K562 (cell line): Measurements from ENCODE around the gene TUBG2. TPM values are rescaled to one million over a fixed set of nuclear protein-coding genes. Genes with fewer than 3 reads are reported as not detected.

Experiments used
- BRCA1 ChIP-seq, 2 experiments: fragments of 450-650 bp in 1 of 2; sonication (generic) in 1 of 2; formaldehyde crosslinking in 1 of 2; IDR thresholded peaks; 2 replicates each; pipeline versions ENCODE4 v1.5.0 to v1.6.1; 2017 to 2020; ENCODE audit warnings: mild to moderate bottlenecking in 1 of 2, missing genetic modification reagents in 1 of 2
- CBX1 ChIP-seq: sonication (generic); IDR thresholded peaks from 2 replicates; pipeline ENCODE4 v1.6.1; 2016; ENCODE audit warnings: antibody characterized with exemption, low read depth, mild to moderate bottlenecking
- CHD1 ChIP-seq: fragments of 200-600 bp; sonication (generic); IDR thresholded peaks from one replicate; pipeline ENCODE4 v1.6.1; 2012; ENCODE audit warnings: mild to moderate bottlenecking, moderate library complexity, low read length, inconsistent platforms
- CSDE1 ChIP-seq, 2 experiments: fragments of 450-650 bp; IDR thresholded peaks; 2 replicates each; pipeline ENCODE4 v1.6.1; 2016; ENCODE audit warnings: mild to moderate bottlenecking in 1 of 2
- DMBX1 ChIP-seq: fragments of 250-450 bp; sonication (Bioruptor Pico); IDR thresholded peaks from 2 replicates; pipeline ENCODE4 v1.8.0; 2022; ENCODE audit warnings: inconsistent platforms, mild to moderate bottlenecking, moderate library complexity, borderline replicate concordance
- ETS2 ChIP-seq: IDR thresholded peaks from 2 replicates; pipeline ENCODE4 v1.6.1; 2016; ENCODE audit warnings: borderline replicate concordance, missing genetic modification characterization, mild to moderate bottlenecking, moderate library complexity, missing compliant biosample characterization; ENCODE audit not compliant: poor library complexity, severe bottlenecking
- EWSR1 ChIP-seq: fragments of 450-650 bp; IDR thresholded peaks from 2 replicates; pipeline ENCODE4 v1.6.1; 2018; ENCODE audit warnings: borderline replicate concordance, mild to moderate bottlenecking, low read depth, moderate library complexity; ENCODE audit not compliant: partially characterized antibody
- FOXA1 ChIP-seq: fragments of 450-650 bp; IDR thresholded peaks from 2 replicates; pipeline ENCODE4 v1.6.1; 2016; ENCODE audit warnings: mild to moderate bottlenecking, borderline replicate concordance
- HMGN3 ChIP-seq: IDR thresholded peaks from 2 replicates; pipeline ENCODE4 v1.6.1; 2011; ENCODE audit warnings: borderline replicate concordance, low read depth, mild to moderate bottlenecking, mixed read lengths, low read length; ENCODE audit not compliant: insufficient read length; ENCODE audit errors: extremely low read depth
- KLF1 ChIP-seq: fragments of 450-650 bp; IDR thresholded peaks from 2 replicates; pipeline ENCODE4 v1.6.1; 2016; ENCODE audit warnings: missing genetic modification characterization, missing compliant biosample characterization
- MTA1 ChIP-seq: fragments of 450-650 bp; IDR thresholded peaks from 2 replicates; pipeline ENCODE4 v1.6.1; 2017; ENCODE audit warnings: borderline replicate concordance
- POLR2H ChIP-seq: IDR thresholded peaks from 2 replicates; pipeline ENCODE4 v1.6.1; 2016; ENCODE audit warnings: missing genetic modification characterization, low read depth, mild to moderate bottlenecking, control low read depth, missing compliant biosample characterization, moderate library complexity
- PTBP1 ChIP-seq: fragments of 200-400 bp; formaldehyde crosslinking; IDR thresholded peaks from 2 replicates; pipeline ENCODE4 v1.6.1; 2017; ENCODE audit warnings: low read depth, low read length
- RBFOX2 ChIP-seq: fragments of 200-400 bp; formaldehyde crosslinking; IDR thresholded peaks from 2 replicates; pipeline ENCODE4 v1.6.1; 2017; ENCODE audit warnings: low read depth, mild to moderate bottlenecking, low read length, moderate library complexity
- RNF2 ChIP-seq: sonication (generic); IDR thresholded peaks from 2 replicates; pipeline ENCODE4 v1.6.1; 2016
- SMARCA5 ChIP-seq: fragments of 450-650 bp; IDR thresholded peaks from 2 replicates; pipeline ENCODE4 v1.6.1; 2016
- TBL1XR1 ChIP-seq, 2 experiments: IDR thresholded peaks; 2 replicates each; pipeline ENCODE4 v1.6.1; 2012; ENCODE audit warnings: improper control_type of control experiment in 2 of 2, low read length in 2 of 2, mild to moderate bottlenecking in 1 of 2
- TEAD1 ChIP-seq, 2 experiments: fragments of 450-650 bp in 1 of 2; sonication (generic) in 1 of 2; formaldehyde crosslinking; IDR thresholded peaks; 2 replicates each; pipeline versions ENCODE4 v1.4.0 to v1.8.0; 2020 to 2022; ENCODE audit warnings: mild to moderate bottlenecking in 2 of 2, missing genetic modification reagents in 1 of 2
- TEAD2 ChIP-seq: fragments of 450-650 bp; IDR thresholded peaks from 2 replicates; pipeline ENCODE4 v1.6.1; 2016; ENCODE audit warnings: missing genetic modification characterization, control low read depth, missing compliant biosample characterization
- U2AF2 ChIP-seq: fragments of 200-400 bp; formaldehyde crosslinking; optimal IDR thresholded peaks from 2 replicates; pipeline ENCODE3; 2017; ENCODE audit warnings: low read depth, mild to moderate bottlenecking, low read length
- ZBTB17 ChIP-seq: fragments of 450-650 bp; formaldehyde crosslinking; IDR thresholded peaks from 2 replicates; pipeline ENCODE4 v1.4.0; 2020; ENCODE audit warnings: mild to moderate bottlenecking
- ZFP1 ChIP-seq: fragments of 450-650 bp; formaldehyde crosslinking; IDR thresholded peaks from 2 replicates; pipeline ENCODE4 v1.4.0; 2020; ENCODE audit warnings: mild to moderate bottlenecking, mixed read lengths
- ZNF282 ChIP-seq: sonication (generic); formaldehyde crosslinking; IDR thresholded peaks from 2 replicates; pipeline ENCODE4 v1.8.1; 2023; ENCODE audit warnings: missing genetic modification reagents
- ZNF444 ChIP-seq: fragments of 250-450 bp; sonication (Bioruptor Pico); IDR thresholded peaks from 2 replicates; pipeline ENCODE4 v1.4.0; 2020; ENCODE audit warnings: mild to moderate bottlenecking, moderate library complexity
- ZNF583 ChIP-seq: fragments of 250-450 bp; sonication (Bioruptor Pico); IDR thresholded peaks from 2 replicates; pipeline ENCODE4 v1.4.0; 2020
- ZNF764 ChIP-seq: fragments of 250-450 bp; sonication (Bioruptor Pico); IDR thresholded peaks from 2 replicates; pipeline ENCODE4 v1.4.0; 2020; ENCODE audit warnings: low read depth, mild to moderate bottlenecking, moderate library complexity
- polyA plus RNA-seq, 8 experiments: library from polyadenylated mRNA; depleted of rRNA in 4 of 8; stranded (reverse) in 5 of 8; unstranded in 3 of 8; fragments of >200 nt; fragmentation: Nextera tagmentation in 2 of 8; fragmentation: Illumina TruSeq in 1 of 8; extraction: Ambion mirVana in 2 of 8; extraction: Trizol in 1 of 8; gene quantifications; 2 replicates each; pipeline versions ENCODE4 v1.2.1 to v1.2.3, GENCODE V29; 2011 to 2014; ENCODE audit warnings: inconsistent platforms in 1 of 8, missing spikeins in 1 of 8
- total RNA-seq, 7 experiments: library from RNA; depleted of rRNA in 6 of 7; stranded (reverse); fragments of >200 nt in 6 of 7; fragmentation: Illumina TruSeq in 2 of 7; extraction: Trizol in 2 of 7; gene quantifications; 2 replicates each; pipeline versions ENCODE4 v1.2.1 to v1.2.3, GENCODE V29; 2011 to 2021; ENCODE audit warnings: low replicate concordance in 1 of 7
- TF ChIP-seq, protein P1 (sequence below): fragments of 450-650 bp; IDR thresholded peaks from 2 replicates; pipeline ENCODE4 v1.6.1; 2016; ENCODE audit warnings: antibody characterized with exemption
- TF ChIP-seq, protein P2 (sequence below), 2 experiments: fragments of 450-650 bp; conservative IDR thresholded peaks; 2 replicates each; pipeline ENCODE4 v1.6.1; 2017; ENCODE audit warnings: mild to moderate bottlenecking in 2 of 2, moderate library complexity in 2 of 2
- TF ChIP-seq, protein P3 (sequence below): fragments of 450-650 bp; IDR thresholded peaks from 2 replicates; pipeline ENCODE4 v1.6.1; 2016; ENCODE audit warnings: low read depth, mild to moderate bottlenecking, moderate library complexity

Gene TUBG2
- total and polyA plus RNA-seq, 9 of the 15 experiments (the other 6 are each of a cell fraction or from before 2014, with no cell fraction given), result 0.09 to 0.80 (median 0.24) TPM; not detected in 2

DNA sequence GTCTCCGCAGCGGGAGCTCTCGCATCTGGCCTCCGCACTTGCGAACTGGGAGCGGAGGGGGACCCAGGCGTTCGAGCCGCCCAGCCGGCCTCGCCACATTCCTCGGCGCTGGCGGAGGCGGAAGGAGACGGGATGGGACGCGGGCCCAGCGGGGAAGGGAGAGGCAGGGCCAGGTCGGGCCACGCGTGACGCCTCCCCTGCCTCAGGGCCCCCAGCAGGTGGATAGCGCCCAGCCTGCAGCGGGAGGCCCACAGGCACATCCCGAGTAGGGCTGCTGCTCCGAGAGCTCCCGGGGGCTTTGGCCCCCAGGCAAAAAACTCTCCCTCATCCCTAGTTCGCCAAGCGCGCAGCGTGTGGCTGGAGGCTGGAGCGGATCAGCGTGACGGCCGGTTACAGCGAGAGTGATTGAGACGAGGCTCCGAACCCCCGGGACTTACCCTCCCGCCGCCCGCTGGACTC is 16.9 kb downstream of the TUBG2 start (continued):
- TF ChIP-seq, protein P1, sequence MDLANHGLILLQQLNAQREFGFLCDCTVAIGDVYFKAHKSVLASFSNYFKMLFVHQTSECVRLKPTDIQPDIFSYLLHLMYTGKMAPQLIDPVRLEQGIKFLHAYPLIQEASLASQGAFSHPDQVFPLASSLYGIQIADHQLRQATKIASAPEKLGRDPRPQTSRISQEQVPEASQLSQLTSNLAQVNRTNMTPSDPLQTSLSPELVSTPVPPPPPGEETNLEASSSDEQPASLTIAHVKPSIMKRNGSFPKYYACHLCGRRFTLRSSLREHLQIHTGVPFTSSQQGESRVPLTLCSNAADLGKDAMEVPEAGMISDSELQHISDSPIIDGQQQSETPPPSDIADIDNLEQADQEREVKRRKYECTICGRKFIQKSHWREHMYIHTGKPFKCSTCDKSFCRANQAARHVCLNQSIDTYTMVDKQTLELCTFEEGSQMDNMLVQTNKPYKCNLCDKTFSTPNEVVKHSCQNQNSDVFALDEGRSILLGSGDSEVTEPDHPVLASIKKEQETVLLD, result peak; percentile 87
- TF ChIP-seq ZNF282 (CRISPR knock-in tag), result no peak
- 0 out of 2 replicates have a peak, but pooled peaks have one; percentile 12 for TF ChIP-seq PTBP1
- TF ChIP-seq CSDE1 (IDR thresholded peaks at IDR 0.05), result no peak
- peak; percentile 32 for TF ChIP-seq CHD1
- TF ChIP-seq ZNF764, result no peak
- TF ChIP-seq U2AF2, result no peak
- no peak for TF ChIP-seq FOXA1
- TF ChIP-seq MTA1, result 0 out of 2 replicates have a peak, but pooled peaks have one; percentile 36
- TF ChIP-seq TBL1XR1 (IDR thresholded peaks at IDR 0.05; ENCODE audit: low read length in 2 of 2), result no peak
- no peak for TF ChIP-seq KLF1 (tag)
- TF ChIP-seq ZFP1 (CRISPR knock-in tag), result no peak
- no peak for TF ChIP-seq BRCA1 (IDR thresholded peaks at IDR 0.05)
- no peak for TF ChIP-seq BRCA1 (CRISPR knock-in tag; IDR thresholded peaks at IDR 0.05)
- no peak for TF ChIP-seq ZNF583
- TF ChIP-seq HMGN3, result peak; percentile 27
- TF ChIP-seq POLR2H (tag), result no peak
- TF ChIP-seq DMBX1 (CRISPR knock-in tag), result no peak
- no peak for TF ChIP-seq ZNF444 (CRISPR knock-in tag)
- TF ChIP-seq, protein P2, sequence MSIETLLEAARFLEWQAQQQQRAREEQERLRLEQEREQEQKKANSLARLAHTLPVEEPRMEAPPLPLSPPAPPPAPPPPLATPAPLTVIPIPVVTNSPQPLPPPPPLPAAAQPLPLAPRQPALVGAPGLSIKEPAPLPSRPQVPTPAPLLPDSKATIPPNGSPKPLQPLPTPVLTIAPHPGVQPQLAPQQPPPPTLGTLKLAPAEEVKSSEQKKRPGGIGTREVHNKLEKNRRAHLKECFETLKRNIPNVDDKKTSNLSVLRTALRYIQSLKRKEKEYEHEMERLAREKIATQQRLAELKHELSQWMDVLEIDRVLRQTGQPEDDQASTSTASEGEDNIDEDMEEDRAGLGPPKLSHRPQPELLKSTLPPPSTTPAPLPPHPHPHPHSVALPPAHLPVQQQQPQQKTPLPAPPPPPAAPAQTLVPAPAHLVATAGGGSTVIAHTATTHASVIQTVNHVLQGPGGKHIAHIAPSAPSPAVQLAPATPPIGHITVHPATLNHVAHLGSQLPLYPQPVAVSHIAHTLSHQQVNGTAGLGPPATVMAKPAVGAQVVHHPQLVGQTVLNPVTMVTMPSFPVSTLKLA (conservative IDR thresholded peaks at IDR 0.05), result peak in 1 of 2 experiments; percentile 32; a peak in 2 of 4 replicates
- TF ChIP-seq, protein P3, sequence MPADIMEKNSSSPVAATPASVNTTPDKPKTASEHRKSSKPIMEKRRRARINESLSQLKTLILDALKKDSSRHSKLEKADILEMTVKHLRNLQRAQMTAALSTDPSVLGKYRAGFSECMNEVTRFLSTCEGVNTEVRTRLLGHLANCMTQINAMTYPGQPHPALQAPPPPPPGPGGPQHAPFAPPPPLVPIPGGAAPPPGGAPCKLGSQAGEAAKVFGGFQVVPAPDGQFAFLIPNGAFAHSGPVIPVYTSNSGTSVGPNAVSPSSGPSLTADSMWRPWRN, result no peak
- TF ChIP-seq CBX1, result no peak
- no peak for TF ChIP-seq TEAD1 (CRISPR knock-in tag; IDR thresholded peaks at IDR 0.05)
- no peak for TF ChIP-seq TEAD2
- TF ChIP-seq SMARCA5, result no peak; the same call in 1 of the 2 replicates
- TF ChIP-seq RNF2, result no peak
- TF ChIP-seq RBFOX2, result peak; percentile 60; the same call in 1 of the 2 replicates
- TF ChIP-seq ETS2, result no peak
- TF ChIP-seq EWSR1, result no peak
- no peak for TF ChIP-seq ZBTB17 (CRISPR knock-in tag)
